Nephron progenitor cell (in vitro differentiated cells): ENCODE measurements around the gene CFAP46.

Experiments used
- DNase-seq: peaks from one replicate; pipeline ENCODE4 v3.0.0; 2021
- H3K27ac Mint-ChIP-seq: 2 replicates; pipeline ENCODE4 v1.8.0; 2021; ENCODE audit warnings: mild to moderate bottlenecking, moderate library complexity, mixed read lengths
- H3K27me3 Mint-ChIP-seq: 2 replicates; pipeline ENCODE4 v1.8.0; 2021; ENCODE audit warnings: mild to moderate bottlenecking, low read depth, mixed read lengths; ENCODE audit not compliant: poor library complexity
- H3K36me3 Mint-ChIP-seq: 2 replicates; pipeline ENCODE4 v1.8.0; 2021; ENCODE audit warnings: low read depth, mixed read lengths
- H3K4me1 Mint-ChIP-seq: 2 replicates; pipeline ENCODE4 v1.8.0; 2021; ENCODE audit warnings: mixed read lengths
- H3K4me3 Mint-ChIP-seq: 2 replicates; pipeline ENCODE4 v1.8.0; 2021; ENCODE audit warnings: mild to moderate bottlenecking, moderate library complexity, mixed read lengths
- H3K9me3 Mint-ChIP-seq: 2 replicates; pipeline ENCODE4 v1.8.0; 2021; ENCODE audit warnings: mild to moderate bottlenecking, moderate library complexity, mixed read lengths
- TF ChIP-seq, protein P1 (sequence below): fragments of 200-600 bp; sonication (generic); IDR thresholded peaks from 2 replicates; pipeline ENCODE4 v1.5.0; 2021; ENCODE audit warnings: antibody characterized with exemption

Gene CFAP46

GRCh38 chr10:132882069-132882951 lies 60.1 kb downstream of the CFAP46 start:
- DNase-seq, result no peak
- TF ChIP-seq, protein P1, sequence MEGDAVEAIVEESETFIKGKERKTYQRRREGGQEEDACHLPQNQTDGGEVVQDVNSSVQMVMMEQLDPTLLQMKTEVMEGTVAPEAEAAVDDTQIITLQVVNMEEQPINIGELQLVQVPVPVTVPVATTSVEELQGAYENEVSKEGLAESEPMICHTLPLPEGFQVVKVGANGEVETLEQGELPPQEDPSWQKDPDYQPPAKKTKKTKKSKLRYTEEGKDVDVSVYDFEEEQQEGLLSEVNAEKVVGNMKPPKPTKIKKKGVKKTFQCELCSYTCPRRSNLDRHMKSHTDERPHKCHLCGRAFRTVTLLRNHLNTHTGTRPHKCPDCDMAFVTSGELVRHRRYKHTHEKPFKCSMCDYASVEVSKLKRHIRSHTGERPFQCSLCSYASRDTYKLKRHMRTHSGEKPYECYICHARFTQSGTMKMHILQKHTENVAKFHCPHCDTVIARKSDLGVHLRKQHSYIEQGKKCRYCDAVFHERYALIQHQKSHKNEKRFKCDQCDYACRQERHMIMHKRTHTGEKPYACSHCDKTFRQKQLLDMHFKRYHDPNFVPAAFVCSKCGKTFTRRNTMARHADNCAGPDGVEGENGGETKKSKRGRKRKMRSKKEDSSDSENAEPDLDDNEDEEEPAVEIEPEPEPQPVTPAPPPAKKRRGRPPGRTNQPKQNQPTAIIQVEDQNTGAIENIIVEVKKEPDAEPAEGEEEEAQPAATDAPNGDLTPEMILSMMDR, result no peak
- Mint-ChIP-seq H3K9me3 (no peaks in the 10 kb centered on the region), H3K4me3 (no peak overlapping the region), H3K27ac (peak overlapping the region; percentile 64), H3K27me3 (peaks cover 28% of the 10 kb centered on the region), H3K36me3 (no peaks in the 10 kb centered on the region), H3K4me1 (peaks cover 19% of the 10 kb centered on the region)

GRCh38 chr10:132881186-132881920 lies 61.0 kb downstream of the CFAP46 start:
- no peak overlapping the region for H3K27ac Mint-ChIP-seq
- no peak for DNase-seq
- H3K27me3 Mint-ChIP-seq, result peaks cover 27% of the 10 kb centered on the region
- no peaks in the 10 kb centered on the region for H3K9me3 Mint-ChIP-seq
- H3K36me3 Mint-ChIP-seq, result no peaks in the 10 kb centered on the region
- TF ChIP-seq, protein P1, result no peak
- peaks cover 19% of the 10 kb centered on the region for H3K4me1 Mint-ChIP-seq
- H3K4me3 Mint-ChIP-seq, result no peak overlapping the region

GRCh38 chr10:132880128-132880981 lies 62.0 kb downstream of the CFAP46 start:
- peaks cover 33% of the 10 kb centered on the region for H3K27me3 Mint-ChIP-seq

GRCh38 chr10:132879408-132880127 lies 62.8 kb downstream of the CFAP46 start:
- DNase-seq, result no peak
- peaks cover 19% of the 10 kb centered on the region for H3K4me1 Mint-ChIP-seq

More at GRCh38 chr10:132880128-132880981, 62.0 kb downstream of the CFAP46 start:
- Mint-ChIP-seq H3K36me3 (no peaks in the 10 kb centered on the region), H3K4me3 (no peak overlapping the region), H3K27ac (no peak overlapping the region), H3K4me1 (peaks cover 19% of the 10 kb centered on the region), H3K9me3 (peaks cover 6% of the 10 kb centered on the region)
- DNase-seq, result no peak
- TF ChIP-seq, protein P1, result no peak

More at GRCh38 chr10:132879408-132880127, 62.8 kb downstream of the CFAP46 start:
- no peaks in the 10 kb centered on the region for H3K36me3 Mint-ChIP-seq
- no peak overlapping the region for H3K4me3 Mint-ChIP-seq
- H3K9me3 Mint-ChIP-seq, result peaks cover 13% of the 10 kb centered on the region
- TF ChIP-seq, protein P1, result no peak
- no peak overlapping the region for H3K27ac Mint-ChIP-seq
- peaks cover 36% of the 10 kb centered on the region for H3K27me3 Mint-ChIP-seq
